Mucosa of gallbladder (tissue), 1 donor: ENCODE results near the gene RNF175. TPM values are rescaled to one million over a fixed set of nuclear protein-coding genes. Genes with fewer than 3 reads are reported as not detected.

ENCODE experiments used
- DNase-seq: peaks from one replicate; pipeline ENCODE4 v3.0.0-alpha.2; 2020; ENCODE audit warnings: low spot score
- total RNA-seq: library from RNA; stranded (reverse); gene quantifications from one replicate; pipeline ENCODE4 v1.2.1, GENCODE V29; 2021
- donor health status: DM: no; HTN: no; CAD: no.

Gene RNF175
- total RNA-seq, 1 donor from 2014 or later: 0.17 TPM

- DNase-seq: no peak
Observed at GRCh38 chr4:153785910-153786721, 26.3 kb upstream of the RNF175 start.

DNA sequence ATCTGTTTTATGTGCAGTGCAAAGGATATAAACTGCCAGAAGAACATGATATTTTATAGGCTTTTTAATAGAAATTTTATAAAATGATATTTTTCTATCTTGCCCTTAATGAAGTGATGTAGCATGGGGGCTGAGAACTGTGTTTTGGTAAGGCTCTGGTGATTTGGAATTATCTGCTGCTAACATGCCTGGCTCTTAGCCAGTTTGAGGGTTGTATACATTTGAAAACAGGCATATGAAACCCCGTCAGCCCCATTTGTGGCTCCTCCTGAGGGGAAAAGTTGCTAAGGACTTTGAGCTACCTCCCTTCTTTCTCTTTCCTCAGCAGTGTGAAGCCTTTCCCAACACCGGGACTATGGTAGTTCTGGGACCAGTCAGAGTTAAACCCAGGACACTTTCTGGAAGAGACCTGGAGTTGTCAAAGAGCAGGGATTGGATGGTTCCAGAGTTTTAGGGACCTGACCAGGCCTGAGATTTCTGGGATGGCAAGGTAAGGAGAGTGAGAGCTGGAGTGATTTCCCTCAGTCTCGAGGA is 24.4 kb upstream of the RNF175 start:
- no peak for DNase-seq

DNA sequence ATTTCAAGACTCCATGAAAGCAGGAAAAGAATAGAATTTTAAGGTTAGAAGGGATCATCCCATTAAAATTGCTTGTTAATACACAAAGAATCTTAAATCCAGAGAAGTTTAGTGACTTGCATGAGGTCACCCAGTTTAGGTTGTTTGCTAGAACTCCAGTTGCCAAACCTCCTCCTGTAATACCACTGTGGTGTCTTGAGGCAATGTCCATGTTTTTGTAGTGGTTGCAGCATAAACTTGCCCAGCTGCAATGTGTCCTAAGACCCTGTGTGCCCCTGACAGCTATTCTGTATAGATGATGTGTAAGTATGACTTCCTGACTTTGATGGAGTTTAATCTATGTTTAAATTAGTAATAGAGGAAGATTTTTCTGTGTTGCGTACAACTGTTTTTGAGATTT is 22.8 kb upstream of the RNF175 start:
- DNase-seq: no peak

- DNase-seq: no peak
Observed at GRCh38 chr4:153781717-153782416, 22.0 kb upstream of the RNF175 start.

DNA sequence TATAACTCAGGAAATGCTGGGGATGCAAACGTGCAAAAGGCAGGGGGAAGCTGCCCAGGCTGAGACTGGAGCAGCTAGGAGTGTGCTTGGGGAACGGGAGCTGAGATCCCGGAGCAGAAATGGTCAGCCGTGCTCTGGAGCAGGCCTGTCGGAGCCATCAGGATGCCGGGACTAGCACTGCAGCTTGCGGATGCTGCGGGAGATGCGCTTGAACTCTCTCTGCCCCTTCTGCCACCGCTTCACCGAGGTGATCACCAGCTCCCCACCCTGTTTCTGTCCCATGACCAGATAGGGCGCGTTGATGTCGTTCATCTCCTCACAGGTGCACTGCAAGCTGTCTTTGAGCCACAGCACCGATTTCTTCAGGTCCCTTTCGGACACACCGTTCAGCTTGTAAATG is 21.5 kb upstream of the RNF175 start:
- no peak for DNase-seq

- DNase-seq: no peak
Observed at GRCh38 chr4:153780876-153781275, 21.1 kb upstream of the RNF175 start.

DNA sequence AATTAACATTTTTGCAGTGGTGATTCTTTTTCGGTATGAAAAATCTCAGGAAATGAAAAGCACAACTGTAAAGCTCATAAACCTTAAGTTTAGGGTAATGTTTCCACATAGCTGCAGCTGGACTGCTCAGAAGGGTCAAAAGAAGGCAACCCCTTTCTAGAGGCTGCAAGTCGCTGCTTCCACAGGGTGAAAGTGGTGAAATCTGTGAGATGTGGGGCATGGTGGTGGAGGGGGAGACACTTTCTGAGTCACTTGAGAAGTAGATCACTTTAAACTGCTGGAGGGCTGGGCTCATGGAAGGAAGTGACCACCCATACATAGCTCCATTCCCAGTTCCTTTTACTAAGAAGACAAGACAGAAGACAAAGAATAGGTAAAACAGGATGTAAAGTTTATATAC is 20.4 kb upstream of the RNF175 start:
- DNase-seq: no peak

DNA sequence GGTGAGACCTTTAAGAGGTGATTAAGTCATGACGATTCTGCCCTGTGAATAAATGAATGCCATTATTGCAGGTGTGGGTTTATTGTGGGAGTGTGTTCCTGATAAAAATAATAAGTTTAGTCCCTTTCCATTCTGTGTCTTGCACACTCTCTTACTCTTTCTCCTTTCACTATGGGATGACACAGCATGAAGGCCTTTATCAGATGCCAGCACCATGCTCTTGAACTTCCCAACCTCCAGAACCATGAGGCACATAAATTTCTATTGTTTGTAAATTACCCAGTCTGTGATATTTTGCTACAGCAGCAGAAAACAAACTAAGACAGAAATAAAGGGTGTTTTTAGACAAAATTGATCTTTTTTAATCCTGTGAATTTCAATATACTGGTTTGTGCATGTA is 18.6 kb upstream of the RNF175 start:
- DNase-seq: no peak

- DNase-seq: no peak
Observed at GRCh38 chr4:153777421-153777820, 17.6 kb upstream of the RNF175 start.

GRCh38 chr4:153776601-153777000 is 16.8 kb upstream of the RNF175 start:
- DNase-seq: no peak

GRCh38 chr4:153773236-153773690 is 13.4 kb upstream of the RNF175 start:
- no peak for DNase-seq

DNA sequence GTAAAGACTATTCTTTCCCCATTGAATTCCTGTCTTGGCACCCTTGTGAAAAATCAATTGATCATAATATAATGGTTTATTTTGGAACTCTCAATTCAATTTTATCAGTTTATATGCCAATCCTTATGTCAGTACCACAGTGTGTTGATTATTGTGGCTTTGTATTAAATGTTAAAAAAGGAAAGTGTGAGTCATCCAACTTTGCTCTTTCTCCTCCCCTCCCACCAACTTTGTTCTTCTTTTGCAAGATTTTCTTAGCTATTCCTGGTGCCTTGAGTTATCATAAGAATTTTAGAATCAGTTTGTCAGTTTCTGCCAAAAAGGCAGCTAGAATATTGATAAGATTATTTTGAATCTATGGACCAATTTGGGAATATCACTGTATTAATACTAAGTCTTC is 11.2 kb upstream of the RNF175 start:
- DNase-seq: no peak

- DNase-seq: no peak
Observed at GRCh38 chr4:153766758-153767157, 6.9 kb upstream of the RNF175 start.

DNA sequence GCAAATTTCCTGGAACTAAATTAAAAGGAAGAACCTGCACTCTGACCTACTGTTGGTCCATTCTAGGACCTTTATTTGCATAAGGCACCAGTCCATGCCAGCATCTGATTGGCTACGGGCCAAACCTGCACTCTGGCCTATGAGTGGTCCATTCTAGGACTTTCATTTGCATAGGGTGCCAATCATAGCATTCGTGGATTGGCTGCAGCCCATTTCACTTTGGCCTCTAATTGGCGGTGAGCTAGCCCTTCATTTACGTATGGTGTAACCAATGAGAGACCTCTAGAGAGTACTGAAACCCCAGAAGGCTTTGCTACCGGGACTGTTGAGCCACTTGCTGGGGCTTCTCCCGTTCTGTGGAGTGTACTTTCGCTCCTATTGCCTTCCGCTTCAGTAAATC is 6.1 kb upstream of the RNF175 start:
- DNase-seq: no peak

GRCh38 chr4:153764601-153765368 is 5.0 kb upstream of the RNF175 start:
- DNase-seq: no peak

GRCh38 chr4:153763404-153763803 is 3.6 kb upstream of the RNF175 start:
- no peak for DNase-seq

GRCh38 chr4:153758688-153759406 is 977 bp downstream of the RNF175 start:
- DNase-seq: no peak

GRCh38 chr4:153758136-153758535 is 1.7 kb downstream of the RNF175 start:
- DNase-seq: no peak

DNA sequence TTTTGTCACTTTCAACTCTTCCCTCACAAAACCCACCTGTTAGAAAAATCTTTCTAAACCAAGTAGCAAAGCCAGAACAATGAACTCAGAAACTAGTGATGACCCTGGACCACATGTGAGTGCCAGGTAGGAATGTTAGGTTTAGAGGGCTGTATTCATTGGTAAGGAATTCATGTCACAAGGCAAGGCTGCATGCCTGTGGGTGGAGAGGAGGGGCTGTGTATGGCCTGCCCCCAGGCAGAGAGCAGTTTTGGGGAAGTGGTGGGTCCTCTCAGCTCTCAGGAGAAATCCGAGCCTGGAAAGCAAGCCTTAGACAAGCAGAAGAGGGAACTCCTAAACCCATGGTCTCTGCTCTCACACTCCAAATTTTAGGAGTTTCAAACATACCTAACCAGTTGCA is 2.4 kb downstream of the RNF175 start:
- no peak for DNase-seq

- DNase-seq: no peak
Observed at GRCh38 chr4:153755186-153755585, 4.6 kb downstream of the RNF175 start.

DNA sequence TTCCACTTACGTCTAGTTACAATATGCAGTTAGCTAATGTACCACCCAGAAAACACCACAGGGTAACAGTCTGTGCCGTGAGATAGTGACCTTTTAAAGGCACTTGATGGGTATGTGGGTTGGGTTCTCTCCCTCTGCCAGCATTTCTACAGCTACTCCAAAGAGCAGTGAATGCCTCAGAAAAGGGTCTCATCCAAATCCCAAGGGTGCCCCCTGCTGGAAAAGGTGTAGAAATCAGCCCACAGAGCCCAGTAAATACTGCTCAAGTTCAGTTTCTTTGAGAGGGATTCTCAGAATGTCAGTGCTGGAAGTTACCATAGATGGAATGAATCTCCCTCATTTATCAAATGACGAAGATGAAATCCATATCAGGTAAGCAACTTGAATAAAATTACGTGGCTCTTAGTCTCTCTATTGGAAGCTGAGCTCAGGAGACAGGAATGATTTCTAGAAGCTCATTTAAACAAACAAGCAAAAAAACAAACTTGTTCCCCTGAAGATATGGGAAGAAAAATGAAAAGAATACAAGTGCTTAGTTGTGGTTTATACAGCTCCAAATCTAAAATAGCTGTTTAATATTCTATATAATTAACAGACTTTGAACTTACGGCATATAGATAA is 9.5 kb downstream of the RNF175 start:
- peak; percentile 69 for DNase-seq
